IMR-90 (cell line): ENCODE data around the gene SNAPC4.

Experiments
- BHLHE40 ChIP-seq: fragments of 150-350 bp; IDR thresholded peaks from 2 replicates; pipeline ENCODE4 v1.6.1; 2016; ENCODE audit warnings: mild to moderate bottlenecking, low read depth, low read length
- CEBPB ChIP-seq: IDR thresholded peaks from 2 replicates; pipeline ENCODE4 v1.6.1; 2012; ENCODE audit warnings: low read depth, low read length, improper control_type of control experiment
- CHD1 ChIP-seq: IDR thresholded peaks from 2 replicates; pipeline ENCODE4 v1.6.1; 2012; ENCODE audit warnings: low read depth, low read length, improper control_type of control experiment
- CTCF ChIP-seq: conservative IDR thresholded peaks from 2 replicates; pipeline ENCODE4 v1.5.1; 2012; ENCODE audit warnings: mild to moderate bottlenecking, low read depth, low read length, improper control_type of control experiment
- ELK1 ChIP-seq: fragments of 150-350 bp; IDR thresholded peaks from 2 replicates; pipeline ENCODE4 v1.6.1; 2016; ENCODE audit warnings: low read depth, mild to moderate bottlenecking, low read length, moderate library complexity, borderline replicate concordance
- FOS ChIP-seq: fragments of 150-350 bp; IDR thresholded peaks from 2 replicates; pipeline ENCODE4 v1.6.1; 2016; ENCODE audit warnings: low read depth, low read length
- MAFK ChIP-seq: IDR thresholded peaks from 2 replicates; pipeline ENCODE4 v1.6.1; 2012; ENCODE audit warnings: low read depth, low read length, improper control_type of control experiment
- MAZ ChIP-seq: IDR thresholded peaks from 2 replicates; pipeline ENCODE4 v1.6.1; 2012; ENCODE audit warnings: low read depth, mild to moderate bottlenecking, low read length, improper control_type of control experiment, moderate library complexity, borderline replicate concordance
- POLR2A ChIP-seq: IDR thresholded peaks from 2 replicates; pipeline ENCODE4 v1.6.1; 2012; ENCODE audit warnings: mild to moderate bottlenecking, low read depth, low read length
- RAD21 ChIP-seq: IDR thresholded peaks from 2 replicates; pipeline ENCODE4 v1.6.1; 2012; ENCODE audit warnings: low read length, improper control_type of control experiment
- RCOR1 ChIP-seq: IDR thresholded peaks from 2 replicates; pipeline ENCODE4 v1.6.1; 2012; ENCODE audit warnings: mild to moderate bottlenecking, low read length, improper control_type of control experiment; ENCODE audit not compliant: insufficient replicate concordance
- RFX5 ChIP-seq: IDR thresholded peaks from 2 replicates; pipeline ENCODE4 v1.8.0; 2012; ENCODE audit warnings: low read depth, mild to moderate bottlenecking, low read length, moderate library complexity
- SMC3 ChIP-seq: fragments of 150-350 bp; IDR thresholded peaks from 2 replicates; pipeline ENCODE4 v1.6.1; 2016; ENCODE audit warnings: low read depth, mild to moderate bottlenecking, antibody characterized with exemption, low read length, moderate library complexity

- TF ChIP-seq CTCF (no peak), CHD1 (no peak), RAD21 (no peak), FOS (no peak), POLR2A (no peak; the same call in 1 of the 2 replicates), MAZ (no peak), ELK1 (no peak), CEBPB (no peak), MAFK (no peak), RFX5 (no peak), RCOR1 (no peak), SMC3 (no peak), BHLHE40 (no peak)
Measured at GRCh38 chr9:136411378-136411777, 11.4 kb upstream of the SNAPC4 start.
